Effector CD4-positive, alpha-beta T cell (primary cell): ENCODE results near the gene TFRC.
A peak's percentile ranks its signal among the peaks of the same experiment; 100 is the strongest.
"Not testable (repeated sequence)": the region's sequence is repeated elsewhere in the genome, so short reads cannot be mapped to it uniquely, and the experiment has no call there.

Experiments
- DNase-seq: peaks from one replicate; pipeline ENCODE4 v3.0.0-alpha.2; 2020
- total RNA-seq: gene quantifications from one replicate; lab custom pipeline; 2026; lab: John Stamatoyannopoulos, UW

TFRC gene
- 420 reads per million, percentile 97 among the genes with 10 or more reads in this experiment for total RNA-seq

DNA sequence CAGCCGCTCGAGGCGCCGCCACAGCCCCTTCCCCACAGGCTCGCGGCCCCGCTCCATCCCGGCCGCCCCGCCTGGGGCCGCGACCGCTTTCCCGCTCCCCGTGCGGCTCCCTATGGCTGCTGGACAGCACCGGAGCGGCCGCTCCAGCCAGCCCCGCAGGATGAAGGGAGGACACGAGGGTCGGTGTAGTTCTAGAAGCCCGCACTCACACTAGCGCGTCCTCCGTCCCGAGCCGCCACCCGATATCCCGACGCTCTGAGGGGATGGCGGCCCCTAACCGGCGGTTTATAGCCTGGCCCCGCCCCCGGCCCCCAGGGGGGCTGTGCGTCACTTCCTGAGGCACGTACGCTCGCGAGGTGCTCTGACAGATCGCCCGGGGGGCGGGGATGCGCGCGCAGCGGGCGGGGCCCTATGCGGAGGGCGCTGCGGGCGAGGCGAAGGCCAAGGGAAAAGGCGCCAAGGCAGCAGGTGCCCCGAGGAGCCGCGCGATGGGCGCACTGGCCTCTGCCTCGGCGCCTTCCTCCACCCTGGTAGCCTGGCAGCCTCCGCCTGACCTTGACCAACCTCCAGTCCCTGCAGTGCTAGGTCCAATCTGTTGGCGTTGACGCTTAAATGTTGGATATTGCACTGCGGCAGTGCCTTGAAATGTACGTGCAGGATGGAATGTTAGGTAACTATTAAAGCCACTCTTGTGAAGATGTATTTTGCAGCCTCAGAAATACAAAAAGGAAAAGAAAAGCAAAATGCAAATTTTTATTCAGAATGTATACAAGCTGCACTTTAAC, at the start of gene TFRC:
TSS of gene TFRC (minus strand) at position 257 of the 785 bp plus-strand sequence. CDS start 4,991 bp downstream, outside the sequence.
- DNase-seq = peak; percentile 95

DNA sequence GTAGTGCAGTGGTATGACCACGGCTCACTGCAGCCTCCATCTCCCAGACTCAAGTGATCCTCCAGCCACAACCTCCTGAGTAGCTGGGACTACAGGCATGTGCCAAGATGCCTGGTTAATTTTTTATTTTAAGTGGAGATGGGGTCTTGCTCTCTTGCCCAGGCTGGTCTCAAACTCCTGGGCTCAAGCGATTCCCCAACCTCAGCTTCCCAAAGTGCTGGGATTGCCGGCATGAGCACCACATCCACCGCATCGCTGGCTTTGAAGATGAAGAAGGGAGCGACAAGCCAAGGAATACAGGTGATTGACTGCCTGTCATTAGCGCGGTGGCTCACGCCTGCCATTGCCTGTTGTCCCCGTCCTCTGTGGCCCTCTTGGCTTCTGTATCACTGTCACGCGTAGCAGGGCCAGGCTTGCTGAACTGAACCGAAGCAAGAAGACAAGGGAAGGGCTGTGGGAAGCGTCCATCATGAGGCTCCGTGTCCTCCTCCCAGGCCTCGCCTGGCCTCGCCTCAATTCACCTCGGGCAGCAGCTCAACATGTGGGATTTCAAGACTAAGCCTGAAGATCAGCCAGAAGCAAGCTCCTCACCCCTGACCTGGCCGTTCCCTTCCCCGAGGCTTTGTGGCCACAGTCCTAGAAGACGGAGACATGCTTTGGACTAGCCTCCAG, 46.4 kb upstream of the TFRC start:
- no peak for DNase-seq

DNA sequence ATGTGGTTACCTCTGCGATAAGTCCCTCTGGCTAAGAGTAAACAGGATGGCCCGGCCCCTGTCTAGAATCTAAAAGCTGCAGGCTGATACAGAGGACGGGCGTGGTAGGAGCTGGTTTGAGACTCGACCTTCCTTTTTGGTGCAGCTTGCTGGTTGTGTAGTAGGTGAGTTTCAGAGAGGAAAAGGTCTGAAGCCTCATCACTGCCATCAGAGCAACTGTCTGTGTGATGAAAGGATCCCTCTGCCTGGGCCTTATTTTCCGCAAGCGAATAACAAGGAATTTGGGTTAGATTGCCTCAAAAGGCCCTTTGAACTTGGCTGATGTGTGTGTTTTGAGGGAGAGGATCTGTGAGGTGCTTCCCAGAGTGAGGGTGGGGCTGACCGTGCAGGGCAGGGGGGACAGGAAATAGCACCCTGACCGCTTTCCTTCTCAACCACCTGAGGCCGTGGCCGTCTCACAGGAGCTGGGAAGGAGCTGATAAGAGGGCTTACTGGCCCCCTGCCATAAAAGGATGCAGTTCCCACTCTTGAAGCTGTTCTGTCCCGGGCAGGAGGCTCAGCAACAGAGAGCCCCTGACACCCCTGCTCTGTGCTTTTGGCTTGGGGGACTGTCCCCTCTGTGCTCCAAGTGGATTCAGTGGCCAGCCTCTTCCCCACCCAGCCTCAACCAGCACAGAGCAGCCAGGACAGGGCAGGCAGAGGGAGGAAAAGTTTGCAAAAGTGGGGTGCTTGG, 45.6 kb upstream of the TFRC start:
- DNase-seq = no peak

DNA sequence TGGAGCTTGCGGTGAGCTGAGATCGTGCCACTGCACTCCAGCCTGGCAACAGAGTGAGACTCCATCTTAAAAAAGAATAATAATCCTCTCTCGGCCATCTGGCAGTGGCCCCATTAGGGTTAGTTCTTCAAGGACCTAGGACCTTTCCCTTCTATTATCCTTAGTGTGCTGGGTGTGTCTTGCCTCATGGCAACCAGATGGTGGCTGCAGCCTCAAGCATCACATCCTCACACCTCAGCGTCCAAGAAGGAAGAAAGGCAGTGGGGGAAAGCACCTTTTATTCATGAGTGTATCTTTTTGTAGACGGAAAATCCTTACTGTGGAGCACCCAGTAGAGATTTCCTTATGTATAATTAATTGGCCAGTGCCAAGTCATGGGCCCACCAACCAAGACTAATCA, 42.7 kb upstream of the TFRC start:
- no peak for DNase-seq

DNA sequence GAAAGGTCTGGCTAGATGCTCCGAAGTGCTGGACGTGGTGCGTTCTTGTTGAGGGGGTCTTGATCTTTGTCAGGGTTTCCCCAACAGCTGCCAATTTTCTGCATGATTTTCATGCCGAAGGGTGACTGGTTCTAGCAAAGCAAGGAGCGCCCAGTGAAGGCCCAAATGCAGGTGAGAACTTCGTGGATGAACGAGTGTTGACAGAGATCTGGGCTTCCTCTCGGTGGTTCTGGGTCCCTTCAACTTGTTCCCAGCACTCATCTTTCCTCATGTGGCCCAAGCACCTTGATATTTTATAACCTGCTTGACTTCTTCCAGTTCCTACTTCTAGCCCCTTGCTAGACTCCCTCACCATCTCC, 40.8 kb upstream of the TFRC start:
- no peak for DNase-seq

- DNase-seq = no peak
Observed at GRCh38 chr3:196122021-196122687, 40.3 kb upstream of the TFRC start.

- DNase-seq = no peak
Observed at GRCh38 chr3:196121066-196121465, 39.2 kb upstream of the TFRC start.

GRCh38 chr3:196120291-196120951, 38.5 kb upstream of the TFRC start:
- no peak for DNase-seq

DNA sequence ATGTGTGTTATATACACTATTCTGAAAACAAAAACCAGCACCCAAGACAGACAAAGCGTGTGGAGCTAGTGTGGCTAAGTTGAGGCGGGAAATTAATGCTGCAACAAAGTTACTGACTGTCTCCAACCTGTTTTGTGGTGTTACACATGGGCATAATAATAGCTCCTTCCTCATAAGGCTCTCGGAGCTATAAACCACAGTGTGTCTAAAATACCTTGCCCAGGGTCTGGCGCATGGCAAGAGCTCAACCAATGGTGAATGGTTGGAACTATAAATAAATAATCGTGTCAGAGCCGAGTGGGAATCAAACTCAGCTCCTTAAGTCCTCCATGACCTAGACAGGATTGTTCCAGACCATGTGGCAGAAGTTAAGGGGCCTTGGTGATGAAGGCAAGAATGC, 35.9 kb upstream of the TFRC start:
- DNase-seq = no peak

DNA sequence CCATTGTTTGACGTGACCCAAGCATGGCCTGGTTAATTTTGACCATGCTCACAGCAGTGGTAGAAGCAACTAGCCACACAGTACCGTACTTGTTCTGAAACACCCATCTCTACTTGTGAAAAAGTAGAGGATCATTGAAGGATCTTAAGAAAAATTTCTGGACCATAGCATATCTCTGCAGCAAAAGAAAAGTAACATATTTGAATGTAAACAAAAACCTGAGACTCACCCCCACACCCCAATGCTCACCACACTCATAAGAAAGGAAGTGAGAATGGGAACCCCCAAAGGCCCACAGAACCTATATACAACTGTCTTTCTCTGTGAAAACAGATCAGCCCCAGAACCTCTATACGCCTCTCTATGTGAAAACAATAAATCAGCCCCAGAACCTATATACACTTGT, 33.8 kb upstream of the TFRC start:
- no peak for DNase-seq

GRCh38 chr3:196111939-196112386, 30.1 kb upstream of the TFRC start:
- no peak for DNase-seq

- no peak for DNase-seq
Observed at GRCh38 chr3:196108075-196108743, 26.3 kb upstream of the TFRC start.

- not testable (repeated sequence) for DNase-seq
Observed at GRCh38 chr3:196104707-196105106, 22.8 kb upstream of the TFRC start.

- DNase-seq = not testable (repeated sequence)
Observed at GRCh38 chr3:196098365-196098980, 16.6 kb upstream of the TFRC start.

- DNase-seq = no peak
Observed at GRCh38 chr3:196097373-196098154, 15.7 kb upstream of the TFRC start.

DNA sequence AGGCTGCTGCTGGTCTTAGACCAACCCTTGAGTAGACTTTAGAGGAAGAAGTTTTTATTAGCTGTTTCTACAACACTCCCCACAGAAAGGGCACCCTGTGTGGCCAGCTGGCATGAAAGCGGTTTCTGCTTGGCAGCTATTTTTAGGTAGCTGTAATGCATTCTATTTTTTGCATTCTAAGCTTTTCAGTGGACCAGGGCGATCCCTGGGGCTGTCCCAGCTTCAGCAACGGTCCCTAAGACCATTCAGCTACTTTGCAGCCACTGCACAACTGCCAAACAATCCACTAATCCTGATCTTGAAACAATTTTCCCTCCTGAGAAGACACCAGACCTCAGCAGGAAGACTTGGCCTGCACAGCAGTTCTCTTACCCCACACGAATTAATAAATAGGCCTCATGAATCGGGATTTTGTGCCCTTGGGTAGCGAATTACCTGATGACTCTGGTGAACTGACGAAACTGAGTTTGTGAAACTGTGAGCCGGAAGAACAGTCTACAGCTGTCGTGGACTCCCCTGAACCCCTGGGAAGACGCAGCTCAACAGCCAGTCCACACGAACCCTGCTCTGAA, 14.6 kb upstream of the TFRC start:
- no peak for DNase-seq

- DNase-seq = no peak
Observed at GRCh38 chr3:196093317-196094111, 11.6 kb upstream of the TFRC start.

DNA sequence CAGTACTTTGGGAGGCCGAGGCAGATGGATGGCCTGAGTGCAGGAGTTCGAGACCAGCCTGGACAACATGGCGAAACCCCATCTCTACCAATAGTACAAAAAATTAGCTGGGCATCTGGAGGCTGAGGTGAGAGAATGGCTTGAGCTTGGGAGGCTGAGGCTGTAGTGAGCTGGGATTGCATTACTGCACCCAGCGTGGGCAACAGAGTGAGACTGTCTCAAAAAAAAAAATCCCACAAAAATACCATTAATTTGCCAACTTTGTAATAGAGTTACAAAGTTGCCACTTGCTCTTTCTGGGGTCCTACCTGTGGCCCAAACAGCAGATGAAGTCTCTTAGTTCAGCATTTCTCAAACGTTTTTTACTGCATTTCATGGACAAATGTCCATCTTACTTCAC, 6.0 kb upstream of the TFRC start:
- no peak for DNase-seq

GRCh38 chr3:196082619-196082971, 705 bp upstream of the TFRC start:
- DNase-seq = no peak
